ENCODE measurements around the gene NR1D1.

- TF ChIP-seq GATA2 (IDR thresholded peaks at IDR 0.05; ENCODE audit: low read depth, low read length): no peak
- no peak for TF ChIP-seq GATA3 (IDR thresholded peaks at IDR 0.05; ENCODE audit: low read depth, low read length)
Observed at GRCh38 chr17:40097931-40098845, 2.2 kb downstream of the NR1D1 start.

Measured in SH-SY5Y (cell line).